K562 (cell line): ENCODE results near the gene PPTC7.

Experiments
- CTCF ChIP-seq, 3 experiments: IDR thresholded peaks in 2 of 3; conservative IDR thresholded peaks in 1 of 3; 2 replicates each; pipeline ENCODE4 v1.5.1; 2011 to 2012; ENCODE audit warnings: low read length in 3 of 3, mild to moderate bottlenecking in 3 of 3, control low read depth in 2 of 3, improper control_type of control experiment in 1 of 3, inconsistent platforms in 1 of 3, low read depth in 1 of 3, mixed read lengths in 1 of 3, moderate library complexity in 1 of 3; ENCODE audit not compliant: insufficient read depth in 2 of 3
- EZH2 ChIP-seq: IDR thresholded peaks from 2 replicates; pipeline ENCODE4 v1.6.1; 2012; ENCODE audit warnings: low read depth, mild to moderate bottlenecking, inconsistent platforms, low read length, borderline replicate concordance
- KLF10 ChIP-seq: fragments of 250-450 bp; sonication (Bioruptor Pico); IDR thresholded peaks from 2 replicates; pipeline ENCODE4 v1.6.1; 2021; ENCODE audit warnings: matching md5 sums
- NKRF ChIP-seq: fragments of 450-650 bp; IDR thresholded peaks from 2 replicates; pipeline ENCODE4 v1.6.1; 2016; ENCODE audit warnings: borderline replicate concordance
- POLR2AphosphoS5 ChIP-seq: IDR thresholded peaks from 2 replicates; pipeline ENCODE4 v1.6.1; 2011; ENCODE audit warnings: mild to moderate bottlenecking, low read depth, low read length, moderate library complexity; ENCODE audit not compliant: control insufficient read depth, insufficient read depth
- RBBP5 ChIP-seq: fragments of 200-600 bp; sonication (generic); IDR thresholded peaks from 2 replicates; pipeline ENCODE4 v1.6.1; 2012; ENCODE audit warnings: borderline replicate concordance, mild to moderate bottlenecking, low read length, control low read depth, inconsistent platforms; ENCODE audit not compliant: insufficient read depth, poor library complexity, severe bottlenecking
- RFX5 ChIP-seq: IDR thresholded peaks from 2 replicates; pipeline ENCODE4 v1.6.1; 2011; ENCODE audit warnings: low read depth, mild to moderate bottlenecking, improper control_type of control experiment, low read length
- ZBTB43 ChIP-seq: sonication (generic); formaldehyde crosslinking; IDR thresholded peaks from 2 replicates; pipeline ENCODE4 v1.8.0; 2023; ENCODE audit warnings: mild to moderate bottlenecking, missing genetic modification reagents
- ZBTB9 ChIP-seq: fragments of 450-650 bp; formaldehyde crosslinking; IDR thresholded peaks from 2 replicates; pipeline ENCODE4 v1.4.0; 2020; ENCODE audit warnings: mild to moderate bottlenecking, moderate library complexity
- ZEB2 ChIP-seq: fragments of 450-650 bp; IDR thresholded peaks from 2 replicates; pipeline ENCODE4 v1.6.1; 2016
- ZFP36 ChIP-seq: fragments of 150-350 bp; IDR thresholded peaks from 2 replicates; pipeline ENCODE4 v1.6.1; 2018; ENCODE audit warnings: low read length, low read depth; ENCODE audit not compliant: partially characterized antibody
- ZNF232 ChIP-seq: sonication (generic); formaldehyde crosslinking; IDR thresholded peaks from 2 replicates; pipeline ENCODE4 v1.8.0; 2022; ENCODE audit warnings: mild to moderate bottlenecking, missing genetic modification reagents
- ZNF76 ChIP-seq: fragments of 250-450 bp; sonication (Bioruptor Pico); IDR thresholded peaks from 2 replicates; pipeline ENCODE4 v1.4.0; 2020; ENCODE audit warnings: mild to moderate bottlenecking, moderate library complexity, borderline replicate concordance
- TF ChIP-seq, protein P1 (sequence below), 2 experiments: fragments of 250-450 bp in 1 of 2; fragments of 450-650 bp in 1 of 2; sonication (Bioruptor Pico) in 1 of 2; IDR thresholded peaks; 2 replicates each; pipeline versions ENCODE4 v1.6.1 to v1.8.0; 2016 to 2021; ENCODE audit warnings: mild to moderate bottlenecking in 2 of 2, moderate library complexity in 2 of 2, missing compliant biosample characterization in 1 of 2, missing genetic modification characterization in 1 of 2

DNA sequence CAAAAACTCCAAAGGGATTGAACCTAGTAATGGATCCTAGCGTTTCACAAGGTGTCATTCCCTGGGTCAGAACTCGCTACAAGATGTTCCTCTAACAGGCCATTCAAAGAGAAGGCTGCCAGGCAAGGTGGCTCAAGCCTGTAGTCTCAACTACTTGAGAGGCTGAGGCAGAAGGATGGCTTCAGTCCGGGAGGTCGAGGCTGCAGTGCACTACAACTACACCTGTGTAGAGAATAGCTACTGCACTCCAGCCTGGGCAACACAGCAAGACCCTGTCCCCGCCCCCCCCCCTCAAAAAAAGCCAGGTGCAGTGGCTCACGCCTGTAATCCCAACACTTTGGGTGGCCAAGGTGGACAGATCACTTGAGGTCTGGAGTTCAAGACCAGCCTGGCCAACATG is 14.4 kb downstream of the PPTC7 start:
- TF ChIP-seq ZBTB43 (CRISPR knock-in tag) (no peak), NKRF (no peak), ZNF232 (CRISPR knock-in tag) (no peak), RBBP5 (no peak), ZNF76 (CRISPR knock-in tag) (no peak), EZH2 (no peak), ZFP36 (no peak), POLR2AphosphoS5 (no peak), RFX5 (no peak), CTCF (IDR thresholded peaks at IDR 0.05 in 2 of 3, conservative IDR thresholded peaks at IDR 0.05 in 1 of 3; ENCODE audit: insufficient read depth in 2 of 3, low read depth in 1 of 3, low read length in 3 of 3) (no peak), KLF10 (CRISPR knock-in tag) (no peak), ZBTB9 (CRISPR knock-in tag) (no peak), ZEB2 (no peak)
- TF ChIP-seq, protein P1, sequence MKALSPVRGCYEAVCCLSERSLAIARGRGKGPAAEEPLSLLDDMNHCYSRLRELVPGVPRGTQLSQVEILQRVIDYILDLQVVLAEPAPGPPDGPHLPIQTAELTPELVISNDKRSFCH (CRISPR knock-in tag; IDR thresholded peaks at IDR 0.05), result no peak
- TF ChIP-seq, protein P1 (tag; IDR thresholded peaks at IDR 0.05), result no peak
